GM23248 (cell line): Measurements from ENCODE around the gene SEMA6D. TPM values are rescaled to one million over a fixed set of nuclear protein-coding genes. Genes with fewer than 3 reads are reported as not detected.

Source experiments
- DNase-seq: peaks from one replicate; pipeline ENCODE4 v3.0.0-alpha.2; 2015
- H2AFZ ChIP-seq: fragments of 200-600 bp; sonication (generic); 2 replicates; pipeline ENCODE4 v1.6.1; 2016; ENCODE audit warnings: antibody characterized with exemption
- H3F3A ChIP-seq: fragments of 200-600 bp; sonication (generic); 2 replicates; pipeline ENCODE4 v1.6.1; 2016; ENCODE audit warnings: mild to moderate bottlenecking, antibody characterized with exemption, mixed run types; ENCODE audit not compliant: insufficient read depth
- H3K27ac ChIP-seq: fragments of 200-600 bp; sonication (generic); 2 replicates; pipeline ENCODE4 v1.5.1; 2016; ENCODE audit warnings: mild to moderate bottlenecking
- H3K27me3 ChIP-seq: fragments of 200-600 bp; sonication (generic); replicated peaks from 2 replicates; pipeline ENCODE4 v1.6.1; 2016; ENCODE audit warnings: mild to moderate bottlenecking; ENCODE audit not compliant: insufficient read depth
- H3K36me3 ChIP-seq: fragments of 200-600 bp; sonication (generic); 2 replicates; pipeline ENCODE4 v1.6.1; 2016; ENCODE audit warnings: low read depth, mild to moderate bottlenecking
- H3K4me1 ChIP-seq: fragments of 200-600 bp; sonication (generic); 2 replicates; pipeline ENCODE4 v1.6.1; 2016; ENCODE audit warnings: mild to moderate bottlenecking; ENCODE audit not compliant: insufficient read depth
- H3K4me2 ChIP-seq: fragments of 200-600 bp; sonication (generic); one replicate; pipeline ENCODE4 v1.6.1; 2016; ENCODE audit warnings: mild to moderate bottlenecking; ENCODE audit not compliant: unreplicated experiment
- H3K4me3 ChIP-seq: fragments of 200-600 bp; sonication (generic); 2 replicates; pipeline ENCODE4 v1.5.1; 2016; ENCODE audit warnings: mild to moderate bottlenecking
- H3K79me2 ChIP-seq: fragments of 200-600 bp; sonication (generic); 2 replicates; pipeline ENCODE4 v1.6.1; 2016; ENCODE audit warnings: mild to moderate bottlenecking; ENCODE audit not compliant: insufficient read depth
- H3K9ac ChIP-seq: fragments of 200-600 bp; sonication (generic); 2 replicates; pipeline ENCODE4 v1.6.1; 2016; ENCODE audit warnings: mild to moderate bottlenecking
- H3K9me2 ChIP-seq: fragments of 200-600 bp; sonication (generic); 2 replicates; pipeline ENCODE4 v1.6.1; 2016; ENCODE audit warnings: mixed run types, mild to moderate bottlenecking, moderate library complexity; ENCODE audit not compliant: insufficient read depth
- H3K9me3 ChIP-seq: fragments of 200-600 bp; sonication (generic); one replicate; pipeline ENCODE4 v1.6.1; 2017; ENCODE audit warnings: low read depth
- H4K20me1 ChIP-seq: fragments of 200-600 bp; sonication (generic); 2 replicates; pipeline ENCODE4 v1.6.0; 2016; ENCODE audit not compliant: insufficient read depth
- EZH2 ChIP-seq: fragments of 200-600 bp; sonication (generic); IDR thresholded peaks from 2 replicates; pipeline ENCODE4 v1.6.1; 2018; ENCODE audit warnings: antibody characterized with exemption, mild to moderate bottlenecking; ENCODE audit not compliant: insufficient read depth, poor library complexity, severe bottlenecking
- EZH2phosphoT487 ChIP-seq: fragments of 200-600 bp; sonication (generic); IDR thresholded peaks from 2 replicates; pipeline ENCODE4 v1.6.1; 2018; ENCODE audit warnings: antibody characterized with exemption, moderate library complexity, mild to moderate bottlenecking, low read depth; ENCODE audit not compliant: insufficient read depth
- WGBS, 2 experiments: methylation state at CpG; one replicate each; pipeline ENCODE4 v1.1.6; 2015 to 2017; ENCODE audit warnings: low lambda C conversion rate in 2 of 2, low coverage in 1 of 2; ENCODE audit errors: missing lambda C conversion rate in 2 of 2; 5-methylcytosine and 5-hydroxymethylcytosine counted together
- in situ Hi-C: fragments of 300-500 bp; cut with MboI; formaldehyde crosslinking; loops from 2 replicates; pipeline ENCODE4 v1.15.0; 2020
- polyA plus RNA-seq: library from polyadenylated mRNA; unstranded; fragments of >200 nt; fragmentation: Nextera tagmentation; extraction: Ambion mirVana; gene quantifications from 2 replicates; pipeline ENCODE4 v1.2.1, GENCODE V29; 2016
- total RNA-seq: library from RNA; depleted of rRNA; stranded (reverse); fragments of >200 nt; shearing (Covaris generic); gene quantifications from 2 replicates; pipeline ENCODE4 v1.2.3, GENCODE V29; 2014

Gene SEMA6D
- total and polyA plus RNA-seq, 2 experiments from 2014 or later = 0.86 to 1.4 TPM

DNA sequence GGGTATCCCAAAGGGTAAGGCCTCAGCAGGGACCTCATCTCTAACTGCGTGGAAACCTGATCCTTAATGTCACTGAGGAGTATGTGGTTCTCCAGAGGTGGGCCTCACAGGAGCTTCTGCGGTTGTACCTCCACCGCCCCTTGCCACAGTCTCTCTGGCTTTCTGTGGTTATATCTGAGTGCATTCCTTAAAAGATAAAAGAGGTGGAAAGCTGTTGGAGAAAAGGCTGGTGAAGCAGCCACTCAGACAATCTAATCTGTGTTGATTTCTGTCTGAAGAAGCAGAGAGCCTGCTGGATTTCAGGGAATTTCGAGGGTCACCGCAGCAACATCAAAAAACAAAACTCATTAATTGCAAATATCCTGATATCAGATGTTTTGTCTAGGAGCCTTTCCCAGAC, 51.4 kb downstream of the SEMA6D start:
- 95 to 96% methylated on average over 5 of the region's 5 CpGs for WGBS, 2 experiments
- in situ Hi-C loops = no loop called here
- TF ChIP-seq EZH2phosphoT487 (no peak), EZH2 (no peak)

DNA sequence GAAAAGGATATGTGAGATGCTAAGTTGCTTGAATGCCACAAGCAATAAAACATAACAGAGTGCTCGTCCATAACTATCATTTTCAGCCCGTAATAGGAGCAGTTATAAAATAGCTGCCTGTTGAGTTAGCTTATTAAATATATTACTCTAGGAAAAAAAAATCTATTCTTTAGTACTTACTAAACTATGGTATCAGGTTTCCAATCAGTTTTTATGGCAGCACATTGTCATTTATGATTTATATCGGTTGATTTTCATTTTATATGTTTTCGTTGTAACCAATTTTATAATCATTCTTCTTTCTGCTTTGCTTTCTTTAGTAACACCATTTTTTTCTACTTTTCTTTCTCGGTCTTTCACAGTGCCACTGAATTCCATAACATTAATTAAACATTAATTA, 51.9 kb downstream of the SEMA6D start:
- Histone ChIP-seq H3F3A (no peaks in the 10 kb centered on the region), H2AFZ (no peak overlapping the region), H3K27ac (no peak overlapping the region), H3K4me1 (no peaks in the 10 kb centered on the region), H3K9ac (no peak overlapping the region), H3K9me2 (no peaks in the 10 kb centered on the region), H3K79me2 (no peaks in the 10 kb centered on the region), H3K4me3 (no peak overlapping the region), H3K36me3 (no peaks in the 10 kb centered on the region), H4K20me1 (no peaks in the 10 kb centered on the region), H3K9me3 (no peaks in the 10 kb centered on the region), H3K27me3 (no peaks in the 10 kb centered on the region), H3K4me2 (no peak overlapping the region)
- in situ Hi-C loops = no loop called here
- WGBS, 2 experiments = 79 to 87% methylated on average over 5 of the region's 5 CpGs
- TF ChIP-seq EZH2 = no peak
- TF ChIP-seq EZH2phosphoT487 = no peak
- no peak for DNase-seq

More for the DNA sequence above, 51.4 kb downstream of the SEMA6D start:
- H3F3A ChIP-seq = no peaks in the 10 kb centered on the region
- no peak overlapping the region for H3K4me3 ChIP-seq
- no peak overlapping the region for H2AFZ ChIP-seq
- H4K20me1 ChIP-seq = no peaks in the 10 kb centered on the region
- no peaks in the 10 kb centered on the region for H3K9me2 ChIP-seq
- no peaks in the 10 kb centered on the region for H3K4me1 ChIP-seq
- DNase-seq = no peak
- H3K79me2 ChIP-seq = no peaks in the 10 kb centered on the region
- no peaks in the 10 kb centered on the region for H3K9me3 ChIP-seq
- no peak overlapping the region for H3K9ac ChIP-seq
- H3K4me2 ChIP-seq = no peak overlapping the region
- no peaks in the 10 kb centered on the region for H3K36me3 ChIP-seq
- no peak overlapping the region for H3K27ac ChIP-seq
- no peaks in the 10 kb centered on the region for H3K27me3 ChIP-seq

DNA sequence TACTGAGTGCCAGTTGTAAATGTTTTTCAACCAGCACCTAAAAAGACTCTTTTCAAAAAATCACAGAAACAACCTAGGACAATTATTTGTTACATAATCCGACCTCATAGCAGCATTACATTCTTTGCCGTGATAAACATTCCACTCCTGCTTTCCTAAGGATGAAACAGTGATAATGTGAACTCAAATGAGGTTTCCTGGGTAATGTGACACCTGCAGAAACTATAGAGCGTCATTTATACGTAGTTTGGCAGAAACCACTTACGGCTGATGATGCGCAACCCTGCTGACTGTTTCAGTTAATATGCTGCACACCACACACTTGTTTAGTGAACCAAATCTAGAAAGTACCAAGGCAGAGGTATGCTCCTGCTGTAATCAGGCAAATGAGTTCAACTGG, 55.8 kb downstream of the SEMA6D start:
- H3K9ac ChIP-seq = no peak overlapping the region
- no peaks in the 10 kb centered on the region for H3K9me3 ChIP-seq
- no peaks in the 10 kb centered on the region for H3K79me2 ChIP-seq
- H3K4me3 ChIP-seq = no peak overlapping the region
- H3K36me3 ChIP-seq = no peaks in the 10 kb centered on the region
- no peaks in the 10 kb centered on the region for H3K4me1 ChIP-seq
- in situ Hi-C loops = loop anchor here (10.0 kb wide), 1 partner anchor 62 kb away; no protein-coding TSS in a partner anchor
- H3K27me3 ChIP-seq = no peaks in the 10 kb centered on the region
- H3K9me2 ChIP-seq = no peaks in the 10 kb centered on the region
- WGBS, 2 experiments = 92 to 94% methylated on average over 6 of the region's 6 CpGs
- H3F3A ChIP-seq = no peaks in the 10 kb centered on the region
- H3K27ac ChIP-seq = no peak overlapping the region
- no peak for DNase-seq
- H2AFZ ChIP-seq = no peak overlapping the region
- H3K4me2 ChIP-seq = no peak overlapping the region
- no peaks in the 10 kb centered on the region for H4K20me1 ChIP-seq
- no peak for TF ChIP-seq EZH2
- TF ChIP-seq EZH2phosphoT487 = no peak

DNA sequence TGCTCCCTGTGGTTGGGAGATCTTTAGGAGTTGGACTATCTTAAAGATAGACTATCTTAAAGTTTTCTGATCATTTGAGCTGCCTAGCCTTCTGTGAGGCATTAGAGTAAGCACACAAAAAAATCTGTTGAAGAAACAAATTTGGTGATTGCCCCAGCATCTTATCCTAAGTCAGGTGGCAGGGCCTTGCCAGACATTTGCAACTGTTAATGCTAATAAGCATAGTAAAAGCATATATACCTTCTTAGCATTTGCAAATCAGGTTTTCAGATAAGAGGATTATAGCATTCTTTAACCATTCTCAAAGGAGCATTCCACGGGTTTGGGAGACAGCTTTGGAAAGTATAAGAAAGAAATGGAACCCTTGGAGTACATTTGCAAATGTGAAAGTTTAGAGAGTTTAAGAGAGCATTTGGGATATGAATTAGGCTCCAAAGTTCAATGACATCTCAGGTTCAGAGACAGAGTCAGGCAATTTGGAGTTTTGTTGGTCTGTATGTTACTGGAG, 61.0 kb downstream of the SEMA6D start:
- no peaks in the 10 kb centered on the region for H3K79me2 ChIP-seq
- H3K27ac ChIP-seq = no peak overlapping the region
- H4K20me1 ChIP-seq = no peaks in the 10 kb centered on the region
- no peaks in the 10 kb centered on the region for H3K36me3 ChIP-seq
- in situ Hi-C loops = loop anchor here (10.0 kb wide), 1 partner anchor 56 kb away; no protein-coding TSS in a partner anchor
- no peaks in the 10 kb centered on the region for H3K9me2 ChIP-seq
- H3F3A ChIP-seq = no peaks in the 10 kb centered on the region
- DNase-seq = no peak
- H3K9me3 ChIP-seq = no peaks in the 10 kb centered on the region
- H3K4me3 ChIP-seq = no peak overlapping the region
- WGBS, 2 experiments = 0 to 4% methylated on average over 1 of the region's 1 CpG
- H3K4me2 ChIP-seq = no peak overlapping the region
- no peak for TF ChIP-seq EZH2
- no peak for TF ChIP-seq EZH2phosphoT487
- 0 out of 2 replicates have a peak, but pooled peaks cover 5% of the 10 kb centered on the region for H3K27me3 ChIP-seq
- H3K9ac ChIP-seq = no peak overlapping the region
- H2AFZ ChIP-seq = no peak overlapping the region
- H3K4me1 ChIP-seq = no peaks in the 10 kb centered on the region
